ENCODE data around the gene MKRN2. TPM values are rescaled to one million over a fixed set of nuclear protein-coding genes. Genes with fewer than 3 reads are reported as not detected.

The MKRN2 gene
- total and polyA plus RNA-seq, 9 of the 15 experiments (the other 6 are each of a cell fraction or from before 2014, with no cell fraction given): 29.4 to 63.2 (median 42.9) TPM

- H3K4me2 ChIP-seq (ENCODE audit: insufficient read depth, low read length): no peak overlapping the region
- H3K4me1 ChIP-seq (replicated peaks in 1 of 2; ENCODE audit: control insufficient read depth in 2 of 2, insufficient read depth in 2 of 2, low read length in 2 of 2): peaks cover 45 to 53% of the 10 kb centered on the region in 2 experiments
- peaks cover 96% of the 10 kb centered on the region for H3K79me2 ChIP-seq (ENCODE audit: control insufficient read depth, insufficient read depth, low read length)
- no peak overlapping the region for H3K27ac ChIP-seq (ENCODE audit: extremely low read depth, low read depth, low read length)
- FAIRE-seq (no peak), ATAC-seq (no peak), DNase-seq (ENCODE audit: extremely low read depth in 1 of 4, low spot score in 3 of 4) (no peak)
- no peaks in the 10 kb centered on the region for H3K36me3 ChIP-seq (ENCODE audit: control insufficient read depth, insufficient read depth, low read length)
- ChIA-PET CTCF (ENCODE audit: low intra/inter-chr PET ratio) (no interaction called here), POLR2A (no interaction called here)
- TF ChIP-seq ZBED1 (IDR thresholded peaks at IDR 0.05): no peak
- TF ChIP-seq MYC (IDR thresholded peaks at IDR 0.05; ENCODE audit: low read depth, low read length): no peak
- TF ChIP-seq MYC (CRISPR knock-in tag; IDR thresholded peaks at IDR 0.05; ENCODE audit: borderline replicate concordance, low read depth): no peak
- TF ChIP-seq HINFP (tag; conservative IDR thresholded peaks at IDR 0.05; ENCODE audit: low read depth): no peak
- no peak for TF ChIP-seq ZNF274 (IDR thresholded peaks at IDR 0.05; ENCODE audit: borderline replicate concordance, low read depth, low read length)
- TF ChIP-seq SP1 (CRISPR knock-in tag; IDR thresholded peaks at IDR 0.05): no peak
- TF ChIP-seq ZSCAN32 (CRISPR knock-in tag; IDR thresholded peaks at IDR 0.05): no peak
- no peak for TF ChIP-seq ZNF561 (CRISPR knock-in tag; conservative IDR thresholded peaks at IDR 0.05)
- TF ChIP-seq SOX6 (IDR thresholded peaks at IDR 0.05): no peak
- TF ChIP-seq SNAPC5 (CRISPR knock-in tag; IDR thresholded peaks at IDR 0.05): no peak
- TF ChIP-seq NEUROD1 (IDR thresholded peaks at IDR 0.05; ENCODE audit: borderline replicate concordance, low read depth, low read length, partially characterized antibody): no peak
- no peak for TF ChIP-seq WHSC1 (IDR thresholded peaks at IDR 0.05; ENCODE audit: low read length)
- TF ChIP-seq ETS2 (tag; IDR thresholded peaks at IDR 0.05; ENCODE audit: borderline replicate concordance, poor library complexity, severe bottlenecking): no peak
- TF ChIP-seq ZNF764 (CRISPR knock-in tag; IDR thresholded peaks at IDR 0.05; ENCODE audit: low read depth): no peak
- no peak for TF ChIP-seq PRPF4 (IDR thresholded peaks at IDR 0.05; ENCODE audit: insufficient read depth, low read depth, low read length, poor library complexity, severe bottlenecking)
- TF ChIP-seq NCOA6 (IDR thresholded peaks at IDR 0.05): no peak
- TF ChIP-seq RAD51 (IDR thresholded peaks at IDR 0.05; ENCODE audit: borderline replicate concordance, low read depth): no peak
- TF ChIP-seq PCBP1 (IDR thresholded peaks at IDR 0.05; ENCODE audit: low read depth, low read length, poor library complexity, severe bottlenecking): no peak
- no peaks in the 10 kb centered on the region for H3K9me1 ChIP-seq (ENCODE audit: control insufficient read depth, insufficient read depth, low read length)
- intact Hi-C loops (cut with micrococcal nuclease): loop anchor here (5.0 kb wide), 1 partner anchor 33 kb away; the partner anchor contains the start of gene RAF1
- BruUV-seq (replicated peaks): no TSS peak
- in situ Hi-C loops (cut with MboI): no loop called here
- no peak overlapping the region for H3K4me3 ChIP-seq
- H3K9ac ChIP-seq (ENCODE audit: insufficient read depth in 1 of 2, low read depth in 2 of 2, low read length in 2 of 2): no peak overlapping the region
- no peaks in the 10 kb centered on the region for H3K27me3 ChIP-seq (ENCODE audit: control insufficient read depth in 2 of 2, insufficient read depth in 2 of 2, low read length in 2 of 2)
- H4K20me1 ChIP-seq (replicated peaks; ENCODE audit: control insufficient read depth, insufficient read depth, low read length): peaks cover 21% of the 10 kb centered on the region
- H2AFZ ChIP-seq (ENCODE audit: low read depth, low read length): no peak overlapping the region
- H3K9me3 ChIP-seq (replicated peaks; ENCODE audit: control insufficient read depth, insufficient read depth, low read depth, low read length): no peaks in the 10 kb centered on the region
- 79% methylated on average over 1 of the region's 1 CpG for WGBS (ENCODE audit: insufficient coverage, low coverage, missing lambda C conversion rate)
These were observed 71.9 kb downstream of the MKRN2 start for GRCh38 chr3:12628813-12629212.
